GM12878 (cell line): ENCODE results near the gene AGPAT2. TPM values are rescaled to one million over a fixed set of nuclear protein-coding genes. Genes with fewer than 3 reads are reported as not detected.

Source experiments
- BACH1 ChIP-seq: fragments of 450-650 bp; IDR thresholded peaks from 2 replicates; pipeline ENCODE4 v1.6.1; 2017; ENCODE audit warnings: mild to moderate bottlenecking, borderline replicate concordance
- BHLHE40 ChIP-seq, 2 experiments: fragments of 450-650 bp in 1 of 2; IDR thresholded peaks; 2 replicates each; pipeline ENCODE4 v1.6.1; 2011 to 2017; ENCODE audit warnings: low read depth in 2 of 2, borderline replicate concordance in 1 of 2, improper control_type of control experiment in 1 of 2, low read length in 1 of 2, mild to moderate bottlenecking in 1 of 2
- CEBPB ChIP-seq, 2 experiments: fragments of 150-350 bp in 1 of 2; IDR thresholded peaks; 2 replicates each; pipeline ENCODE4 v1.6.1; 2012 to 2014; ENCODE audit warnings: low read depth in 2 of 2, low read length in 2 of 2, borderline replicate concordance in 1 of 2, inconsistent platforms in 1 of 2
- FOS ChIP-seq: IDR thresholded peaks from 3 replicates; pipeline ENCODE4 v1.6.1; 2011; ENCODE audit warnings: borderline replicate concordance; ENCODE audit not compliant: insufficient read length; ENCODE audit errors: extremely low read depth
- IKZF1 ChIP-seq: fragments of 450-650 bp; conservative IDR thresholded peaks from 2 replicates; pipeline ENCODE4 v1.6.1; 2017; ENCODE audit warnings: antibody characterized with exemption, mild to moderate bottlenecking
- IKZF2 ChIP-seq, 2 experiments: fragments of 450-650 bp; IDR thresholded peaks; 2 replicates each; pipeline ENCODE4 v1.6.1; 2017; ENCODE audit warnings: mild to moderate bottlenecking in 2 of 2, moderate library complexity in 2 of 2
- MEF2A ChIP-seq: IDR thresholded peaks from 2 replicates; pipeline ENCODE4 v1.6.1; 2011; ENCODE audit warnings: low read depth, mild to moderate bottlenecking, low read length, moderate library complexity; ENCODE audit not compliant: insufficient read depth
- MEF2B ChIP-seq: fragments of 450-650 bp; IDR thresholded peaks from 2 replicates; pipeline ENCODE4 v1.6.1; 2018; ENCODE audit warnings: mild to moderate bottlenecking, moderate library complexity; ENCODE audit not compliant: partially characterized antibody, poor library complexity, severe bottlenecking
- NR2F1 ChIP-seq: fragments of 450-650 bp; conservative IDR thresholded peaks from 2 replicates; pipeline ENCODE4 v1.6.1; 2017; ENCODE audit warnings: mild to moderate bottlenecking
- NRF1 ChIP-seq: conservative IDR thresholded peaks from 2 replicates; pipeline ENCODE4 v1.6.1; 2011; ENCODE audit warnings: mild to moderate bottlenecking, low read depth, low read length, improper control_type of control experiment
- RUNX3 ChIP-seq: IDR thresholded peaks from 2 replicates; pipeline ENCODE4 v1.6.1; 2012; ENCODE audit warnings: low read length, inconsistent platforms
- WRNIP1 ChIP-seq: IDR thresholded peaks from 2 replicates; pipeline ENCODE4 v1.6.1; 2011; ENCODE audit warnings: low read depth, low read length, improper control_type of control experiment, borderline replicate concordance
- polyA plus RNA-seq, 11 experiments: library from polyadenylated mRNA; depleted of rRNA in 4 of 11; unstranded in 6 of 11; stranded (reverse) in 5 of 11; fragments of >200 nt; fragmentation: Nextera tagmentation in 4 of 11; fragmentation: Illumina TruSeq in 1 of 11; extraction: Ambion mirVana in 4 of 11; extraction: Trizol in 1 of 11; gene quantifications; 1 replicate in 1 of 11; 2 replicates in 10 of 11; pipeline versions ENCODE4 v1.2.1 to v1.2.3, GENCODE V29; 2011 to 2016; ENCODE audit warnings: inconsistent platforms in 2 of 11, missing spikeins in 2 of 11, low read depth in 1 of 11
- total RNA-seq, 4 experiments: library from RNA; depleted of rRNA in 3 of 4; stranded (reverse); fragments of >200 nt in 3 of 4; fragmentation: Illumina TruSeq in 1 of 4; extraction: Trizol in 1 of 4; gene quantifications; 2 replicates each; pipeline versions ENCODE4 v1.2.1 to v1.2.3, GENCODE V29; 2013 to 2021
- TF ChIP-seq, protein P1 (sequence below): fragments of 450-650 bp; IDR thresholded peaks from 2 replicates; pipeline ENCODE4 v1.6.1; 2017; ENCODE audit warnings: mild to moderate bottlenecking, moderate library complexity
- TF ChIP-seq, protein P2 (sequence below): fragments of 450-650 bp; IDR thresholded peaks from 2 replicates; pipeline ENCODE4 v1.6.1; 2017; ENCODE audit warnings: mild to moderate bottlenecking
- TF ChIP-seq, protein P3 (sequence below): IDR thresholded peaks from 2 replicates; pipeline ENCODE4 v1.6.1; 2011; ENCODE audit warnings: borderline replicate concordance, low read depth, mild to moderate bottlenecking, moderate library complexity, low read length; ENCODE audit not compliant: insufficient read depth, poor library complexity, severe bottlenecking
- TF ChIP-seq, protein P4 (sequence below): fragments of 450-650 bp; IDR thresholded peaks from 2 replicates; pipeline ENCODE4 v1.6.1; 2016; ENCODE audit warnings: mild to moderate bottlenecking
- TF ChIP-seq, protein P5 (sequence below): IDR thresholded peaks from 2 replicates; pipeline ENCODE4 v1.6.1; 2012; ENCODE audit warnings: low read depth, low read length, improper control_type of control experiment
- TF ChIP-seq, protein P6 (sequence below): IDR thresholded peaks from 2 replicates; pipeline ENCODE4 v1.6.1; 2012; ENCODE audit warnings: low read length, inconsistent platforms

The AGPAT2 gene
- total and polyA plus RNA-seq, 10 of the 15 experiments (the other 5 are each of a cell fraction or from before 2014, with no cell fraction given), result 0.10 to 28.5 (median 18.2) TPM

DNA sequence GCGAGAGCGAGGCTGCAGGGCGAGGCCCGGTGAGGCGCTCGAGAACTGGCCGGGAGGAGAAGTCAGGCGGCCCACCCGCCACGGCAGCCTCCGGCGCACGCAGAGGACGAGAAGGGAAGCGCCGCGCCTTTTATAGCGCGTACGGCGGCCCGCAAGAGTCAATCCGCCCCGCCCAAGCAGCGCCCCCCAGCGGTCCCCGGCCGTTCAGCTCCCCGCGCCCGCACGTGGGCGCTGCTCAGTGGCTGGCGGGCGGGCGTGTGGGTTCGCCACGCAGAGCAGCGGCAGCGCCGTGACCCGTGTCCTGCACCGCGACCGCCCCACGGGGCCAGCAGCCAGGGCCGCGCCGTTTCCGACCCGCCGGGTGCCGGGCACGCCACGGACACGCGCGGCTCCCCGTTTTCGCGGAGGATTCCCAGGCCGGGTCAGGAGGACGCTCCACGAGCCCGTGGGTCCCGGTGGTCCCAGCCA is 40.9 kb upstream of the AGPAT2 start (continued):
- TF ChIP-seq, protein P1, sequence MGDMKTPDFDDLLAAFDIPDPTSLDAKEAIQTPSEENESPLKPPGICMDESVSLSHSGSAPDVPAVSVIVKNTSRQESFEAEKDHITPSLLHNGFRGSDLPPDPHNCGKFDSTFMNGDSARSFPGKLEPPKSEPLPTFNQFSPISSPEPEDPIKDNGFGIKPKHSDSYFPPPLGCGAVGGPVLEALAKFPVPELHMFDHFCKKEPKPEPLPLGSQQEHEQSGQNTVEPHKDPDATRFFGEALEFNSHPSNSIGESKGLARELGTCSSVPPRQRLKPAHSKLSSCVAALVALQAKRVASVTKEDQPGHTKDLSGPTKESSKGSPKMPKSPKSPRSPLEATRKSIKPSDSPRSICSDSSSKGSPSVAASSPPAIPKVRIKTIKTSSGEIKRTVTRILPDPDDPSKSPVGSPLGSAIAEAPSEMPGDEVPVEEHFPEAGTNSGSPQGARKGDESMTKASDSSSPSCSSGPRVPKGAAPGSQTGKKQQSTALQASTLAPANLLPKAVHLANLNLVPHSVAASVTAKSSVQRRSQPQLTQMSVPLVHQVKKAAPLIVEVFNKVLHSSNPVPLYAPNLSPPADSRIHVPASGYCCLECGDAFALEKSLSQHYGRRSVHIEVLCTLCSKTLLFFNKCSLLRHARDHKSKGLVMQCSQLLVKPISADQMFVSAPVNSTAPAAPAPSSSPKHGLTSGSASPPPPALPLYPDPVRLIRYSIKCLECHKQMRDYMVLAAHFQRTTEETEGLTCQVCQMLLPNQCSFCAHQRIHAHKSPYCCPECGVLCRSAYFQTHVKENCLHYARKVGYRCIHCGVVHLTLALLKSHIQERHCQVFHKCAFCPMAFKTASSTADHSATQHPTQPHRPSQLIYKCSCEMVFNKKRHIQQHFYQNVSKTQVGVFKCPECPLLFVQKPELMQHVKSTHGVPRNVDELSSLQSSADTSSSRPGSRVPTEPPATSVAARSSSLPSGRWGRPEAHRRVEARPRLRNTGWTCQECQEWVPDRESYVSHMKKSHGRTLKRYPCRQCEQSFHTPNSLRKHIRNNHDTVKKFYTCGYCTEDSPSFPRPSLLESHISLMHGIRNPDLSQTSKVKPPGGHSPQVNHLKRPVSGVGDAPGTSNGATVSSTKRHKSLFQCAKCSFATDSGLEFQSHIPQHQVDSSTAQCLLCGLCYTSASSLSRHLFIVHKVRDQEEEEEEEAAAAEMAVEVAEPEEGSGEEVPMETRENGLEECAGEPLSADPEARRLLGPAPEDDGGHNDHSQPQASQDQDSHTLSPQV, result peak; percentile 93
- TF ChIP-seq MEF2A, result peak; percentile 68; the same call in 1 of the 2 replicates
- TF ChIP-seq, protein P2, sequence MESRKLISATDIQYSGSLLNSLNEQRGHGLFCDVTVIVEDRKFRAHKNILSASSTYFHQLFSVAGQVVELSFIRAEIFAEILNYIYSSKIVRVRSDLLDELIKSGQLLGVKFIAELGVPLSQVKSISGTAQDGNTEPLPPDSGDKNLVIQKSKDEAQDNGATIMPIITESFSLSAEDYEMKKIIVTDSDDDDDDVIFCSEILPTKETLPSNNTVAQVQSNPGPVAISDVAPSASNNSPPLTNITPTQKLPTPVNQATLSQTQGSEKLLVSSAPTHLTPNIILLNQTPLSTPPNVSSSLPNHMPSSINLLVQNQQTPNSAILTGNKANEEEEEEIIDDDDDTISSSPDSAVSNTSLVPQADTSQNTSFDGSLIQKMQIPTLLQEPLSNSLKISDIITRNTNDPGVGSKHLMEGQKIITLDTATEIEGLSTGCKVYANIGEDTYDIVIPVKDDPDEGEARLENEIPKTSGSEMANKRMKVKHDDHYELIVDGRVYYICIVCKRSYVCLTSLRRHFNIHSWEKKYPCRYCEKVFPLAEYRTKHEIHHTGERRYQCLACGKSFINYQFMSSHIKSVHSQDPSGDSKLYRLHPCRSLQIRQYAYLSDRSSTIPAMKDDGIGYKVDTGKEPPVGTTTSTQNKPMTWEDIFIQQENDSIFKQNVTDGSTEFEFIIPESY, result peak; percentile 23; the same call in 1 of the 2 replicates
- TF ChIP-seq WRNIP1, result no peak
- TF ChIP-seq BHLHE40 (IDR thresholded peaks at IDR 0.05; ENCODE audit: borderline replicate concordance in 1 of 2, low read depth in 2 of 2, low read length in 1 of 2), result peak; percentile 95 to 99
- no peak for TF ChIP-seq NRF1
- peak in 1 of 2 experiments; percentile 28; a peak in 1 of 4 replicates for TF ChIP-seq IKZF2 (IDR thresholded peaks at IDR 0.05)
- TF ChIP-seq, protein P3, sequence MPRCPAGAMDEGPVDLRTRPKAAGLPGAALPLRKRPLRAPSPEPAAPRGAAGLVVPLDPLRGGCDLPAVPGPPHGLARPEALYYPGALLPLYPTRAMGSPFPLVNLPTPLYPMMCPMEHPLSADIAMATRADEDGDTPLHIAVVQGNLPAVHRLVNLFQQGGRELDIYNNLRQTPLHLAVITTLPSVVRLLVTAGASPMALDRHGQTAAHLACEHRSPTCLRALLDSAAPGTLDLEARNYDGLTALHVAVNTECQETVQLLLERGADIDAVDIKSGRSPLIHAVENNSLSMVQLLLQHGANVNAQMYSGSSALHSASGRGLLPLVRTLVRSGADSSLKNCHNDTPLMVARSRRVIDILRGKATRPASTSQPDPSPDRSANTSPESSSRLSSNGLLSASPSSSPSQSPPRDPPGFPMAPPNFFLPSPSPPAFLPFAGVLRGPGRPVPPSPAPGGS, result peak; percentile 73
- TF ChIP-seq BACH1, result peak; percentile 99
- TF ChIP-seq MEF2B, result peak; percentile 41
- peak; percentile 95 for TF ChIP-seq IKZF1
- no peak for TF ChIP-seq CEBPB (IDR thresholded peaks at IDR 0.05; ENCODE audit: borderline replicate concordance in 1 of 2, low read depth in 2 of 2, low read length in 2 of 2)
- no peak for TF ChIP-seq FOS
- TF ChIP-seq NR2F1, result peak; percentile 96
- TF ChIP-seq, protein P4, sequence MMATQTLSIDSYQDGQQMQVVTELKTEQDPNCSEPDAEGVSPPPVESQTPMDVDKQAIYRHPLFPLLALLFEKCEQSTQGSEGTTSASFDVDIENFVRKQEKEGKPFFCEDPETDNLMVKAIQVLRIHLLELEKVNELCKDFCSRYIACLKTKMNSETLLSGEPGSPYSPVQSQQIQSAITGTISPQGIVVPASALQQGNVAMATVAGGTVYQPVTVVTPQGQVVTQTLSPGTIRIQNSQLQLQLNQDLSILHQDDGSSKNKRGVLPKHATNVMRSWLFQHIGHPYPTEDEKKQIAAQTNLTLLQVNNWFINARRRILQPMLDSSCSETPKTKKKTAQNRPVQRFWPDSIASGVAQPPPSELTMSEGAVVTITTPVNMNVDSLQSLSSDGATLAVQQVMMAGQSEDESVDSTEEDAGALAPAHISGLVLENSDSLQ, result no peak
- TF ChIP-seq, protein P5, sequence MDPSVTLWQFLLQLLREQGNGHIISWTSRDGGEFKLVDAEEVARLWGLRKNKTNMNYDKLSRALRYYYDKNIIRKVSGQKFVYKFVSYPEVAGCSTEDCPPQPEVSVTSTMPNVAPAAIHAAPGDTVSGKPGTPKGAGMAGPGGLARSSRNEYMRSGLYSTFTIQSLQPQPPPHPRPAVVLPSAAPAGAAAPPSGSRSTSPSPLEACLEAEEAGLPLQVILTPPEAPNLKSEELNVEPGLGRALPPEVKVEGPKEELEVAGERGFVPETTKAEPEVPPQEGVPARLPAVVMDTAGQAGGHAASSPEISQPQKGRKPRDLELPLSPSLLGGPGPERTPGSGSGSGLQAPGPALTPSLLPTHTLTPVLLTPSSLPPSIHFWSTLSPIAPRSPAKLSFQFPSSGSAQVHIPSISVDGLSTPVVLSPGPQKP, result peak; percentile 54; the same call in 1 of the 2 replicates
- TF ChIP-seq, protein P6, sequence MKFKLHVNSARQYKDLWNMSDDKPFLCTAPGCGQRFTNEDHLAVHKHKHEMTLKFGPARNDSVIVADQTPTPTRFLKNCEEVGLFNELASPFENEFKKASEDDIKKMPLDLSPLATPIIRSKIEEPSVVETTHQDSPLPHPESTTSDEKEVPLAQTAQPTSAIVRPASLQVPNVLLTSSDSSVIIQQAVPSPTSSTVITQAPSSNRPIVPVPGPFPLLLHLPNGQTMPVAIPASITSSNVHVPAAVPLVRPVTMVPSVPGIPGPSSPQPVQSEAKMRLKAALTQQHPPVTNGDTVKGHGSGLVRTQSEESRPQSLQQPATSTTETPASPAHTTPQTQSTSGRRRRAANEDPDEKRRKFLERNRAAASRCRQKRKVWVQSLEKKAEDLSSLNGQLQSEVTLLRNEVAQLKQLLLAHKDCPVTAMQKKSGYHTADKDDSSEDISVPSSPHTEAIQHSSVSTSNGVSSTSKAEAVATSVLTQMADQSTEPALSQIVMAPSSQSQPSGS, result no peak
- TF ChIP-seq RUNX3, result peak; percentile 76
